HUDEP-2 (cell line): ENCODE measurements around the gene APLP2.
A peak's percentile ranks its signal among the peaks of the same experiment; 100 is the strongest.
"Not testable (repeated sequence)": the region's sequence is repeated elsewhere in the genome, so short reads cannot be mapped to it uniquely, and the experiment has no call there.

Source experiments
- DNase-seq, 76 experiments: peaks; one replicate each; lab custom pipeline; 2025; ENCODE audit not compliant: unreplicated experiment in 76 of 76; lab: John Stamatoyannopoulos, UW

Gene APLP2

GRCh38 chr11:130163346-130164220 lies 93.9 kb downstream of the APLP2 start:
- DNase-seq = no peak

GRCh38 chr11:130164221-130164570 lies 94.5 kb downstream of the APLP2 start:
- no peak for DNase-seq

GRCh38 chr11:130165601-130166456 lies 96.1 kb downstream of the APLP2 start:
- DNase-seq = no peak

- DNase-seq = peak in 21 of 76 experiments; percentile 6 to 56 (median 24)
Observed at GRCh38 chr11:130166457-130166784, 96.7 kb downstream of the APLP2 start.

GRCh38 chr11:130167146-130167545 lies 97.5 kb downstream of the APLP2 start:
- DNase-seq = no peak

- DNase-seq = no peak
Observed at GRCh38 chr11:130168105-130168504, 98.4 kb downstream of the APLP2 start.

- no peak for DNase-seq
Observed at GRCh38 chr11:130170345-130170744, 100.7 kb downstream of the APLP2 start.

GRCh38 chr11:130171534-130171933 lies 101.8 kb downstream of the APLP2 start:
- DNase-seq = no peak

- not testable (repeated sequence) for DNase-seq
Observed at GRCh38 chr11:130172001-130172400, 102.3 kb downstream of the APLP2 start.

- peak in 2 of 76 experiments; percentile 11 to 15 for DNase-seq
Observed at GRCh38 chr11:130174642-130175041, 104.9 kb downstream of the APLP2 start.

GRCh38 chr11:130175898-130176297 lies 106.2 kb downstream of the APLP2 start:
- no peak for DNase-seq

- no peak for DNase-seq
Observed at GRCh38 chr11:130177782-130178181, 108.1 kb downstream of the APLP2 start.

GRCh38 chr11:130178441-130179339 lies 109.0 kb downstream of the APLP2 start:
- DNase-seq = no peak

- DNase-seq = no peak
Observed at GRCh38 chr11:130179396-130180306, 110.0 kb downstream of the APLP2 start.

- no peak for DNase-seq
Observed at GRCh38 chr11:130180491-130180890, 110.8 kb downstream of the APLP2 start.

- DNase-seq = no peak
Observed at GRCh38 chr11:130180896-130181294, 111.2 kb downstream of the APLP2 start.

GRCh38 chr11:130181295-130182272 lies 111.9 kb downstream of the APLP2 start:
- no peak for DNase-seq

GRCh38 chr11:130183878-130184610 lies 114.3 kb downstream of the APLP2 start:
- DNase-seq = no peak
